Renal cortical epithelial cell (primary cell): Measurements from ENCODE around the gene NPS. TPM values are rescaled to one million over a fixed set of nuclear protein-coding genes. Genes with fewer than 3 reads are reported as not detected.

Experiments used
- DNase-seq: peaks from one replicate; pipeline ENCODE4 v3.0.0-alpha.2; 2011; ENCODE audit warnings: low read depth
- total RNA-seq: library from RNA; depleted of rRNA; stranded (reverse); fragments of >200 nt; gene quantifications from 2 replicates; pipeline ENCODE4 v1.2.3, GENCODE V29; 2014

NPS gene, protein sequence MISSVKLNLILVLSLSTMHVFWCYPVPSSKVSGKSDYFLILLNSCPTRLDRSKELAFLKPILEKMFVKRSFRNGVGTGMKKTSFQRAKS
- not detected in 2 replicates for total RNA-seq

DNA sequence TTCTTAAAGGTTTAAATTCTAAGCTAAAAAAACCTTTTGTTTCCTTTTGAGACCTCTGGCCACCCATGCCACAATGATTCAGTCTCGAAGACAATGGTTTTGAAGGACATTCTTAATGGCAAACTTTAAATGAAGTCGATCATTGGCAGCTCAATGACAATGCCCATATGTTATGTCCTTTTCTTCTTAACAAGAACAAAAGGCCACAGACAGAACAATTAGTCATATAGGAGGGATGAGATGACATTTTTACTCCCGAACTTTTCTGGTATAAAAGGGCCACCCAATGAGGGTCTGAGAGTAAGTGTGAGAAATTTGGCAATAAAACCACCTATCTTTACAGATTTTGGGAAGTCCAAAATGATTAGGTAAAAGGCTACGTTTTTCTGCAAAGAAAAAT lies at the start of gene NPS:
Gene NPS (plus strand): TSS at position 301 of the 400 bp plus-strand sequence. CDS start 60 bp downstream, at position 361.
- no peak for DNase-seq

DNA sequence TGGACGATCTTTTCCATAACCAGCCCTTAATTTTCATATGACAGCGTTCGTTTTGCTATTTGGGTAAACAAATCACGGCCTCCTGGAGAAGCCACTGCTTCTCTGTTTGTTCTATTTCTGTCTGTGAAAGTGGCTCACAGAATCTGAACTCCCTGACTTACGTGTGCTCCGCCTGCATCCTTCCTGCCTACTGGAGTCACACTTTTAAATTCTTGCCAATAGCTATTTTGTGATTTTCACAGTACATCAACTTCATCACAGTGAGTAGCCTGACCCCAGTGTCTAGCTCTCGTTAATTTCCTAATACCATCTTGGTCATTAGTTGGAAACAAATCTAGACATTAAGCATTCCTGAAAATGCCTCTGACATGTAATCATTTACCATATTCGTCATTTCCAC lies 49.0 kb upstream of the NPS start:
- DNase-seq: peak; percentile 15

DNA sequence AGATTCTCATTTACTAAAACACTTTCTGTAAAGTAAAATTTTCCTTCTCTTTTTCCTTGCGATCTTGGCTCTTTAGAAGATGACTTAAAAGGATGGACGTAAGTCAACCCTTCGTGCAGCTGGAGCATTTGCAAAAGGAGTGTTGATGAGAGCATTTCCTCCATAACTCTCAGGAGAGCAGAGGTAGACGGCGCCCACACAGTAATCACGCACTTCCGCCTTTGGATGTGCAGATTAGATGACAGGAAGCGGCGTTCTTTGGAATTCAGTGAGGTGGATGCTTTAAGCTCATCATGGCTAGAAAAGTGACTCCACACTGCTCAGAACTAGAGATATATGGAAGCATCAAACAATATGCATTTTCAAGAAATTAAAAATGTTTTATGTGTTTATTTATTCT lies 43.0 kb upstream of the NPS start:
- no peak for DNase-seq

DNA sequence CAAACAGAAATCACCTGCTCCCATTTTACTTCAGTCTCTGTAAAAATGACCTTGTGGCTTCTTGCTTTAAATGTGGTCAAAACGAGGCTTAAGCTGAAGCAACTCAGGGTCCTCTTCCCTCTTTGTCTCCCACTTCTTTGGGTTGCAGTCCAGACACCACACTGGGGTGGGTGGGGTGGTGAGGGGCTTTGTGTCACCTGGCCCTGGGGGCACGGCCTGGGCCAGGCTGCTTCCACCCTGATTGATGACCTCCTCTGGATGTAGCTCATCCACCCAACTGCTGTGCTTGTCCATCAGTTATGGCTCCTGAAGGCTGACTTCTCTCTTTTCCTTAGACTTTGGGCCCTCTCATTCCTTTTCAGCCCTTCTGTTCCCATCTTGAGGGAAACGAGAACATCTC lies 26.8 kb upstream of the NPS start:
- DNase-seq: no peak

DNA sequence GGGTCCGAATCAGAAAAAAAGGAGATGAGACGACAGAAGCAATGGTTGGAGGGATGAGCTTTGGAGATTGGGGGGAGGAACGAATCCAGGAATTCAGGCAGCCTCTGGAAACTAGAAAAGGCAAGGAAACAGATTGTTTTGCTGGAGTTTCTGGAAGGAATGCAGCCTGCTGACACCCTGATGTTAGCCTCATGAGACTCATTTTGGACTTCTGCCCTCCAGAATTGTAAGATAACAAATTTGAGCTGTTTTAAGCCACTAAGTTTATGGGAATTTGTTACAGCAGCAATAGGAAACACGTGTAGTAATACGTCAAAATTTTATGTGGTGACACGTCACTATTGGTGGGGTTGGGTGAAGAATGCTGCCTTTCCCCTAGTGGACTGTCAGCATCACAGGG lies 25.6 kb upstream of the NPS start:
- no peak for DNase-seq

DNA sequence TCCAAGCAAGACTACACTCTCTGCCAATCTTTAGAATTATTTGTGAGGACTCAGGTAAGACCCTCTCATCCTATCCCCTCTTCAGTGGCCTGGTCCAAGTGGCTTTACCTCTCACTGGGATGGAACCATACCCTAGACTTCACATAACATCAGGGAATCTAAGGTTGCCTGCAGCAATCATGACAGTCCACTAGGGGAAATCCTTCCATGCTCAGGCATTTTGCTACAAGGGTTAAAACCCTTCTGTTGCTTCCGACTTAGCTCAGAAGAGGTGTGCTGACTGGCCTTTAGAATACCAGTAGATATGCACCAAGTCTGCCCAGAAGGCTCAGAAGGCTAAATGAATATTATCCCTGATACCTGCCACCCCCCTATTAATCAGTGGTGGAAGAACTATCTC lies 24.9 kb upstream of the NPS start:
- no peak for DNase-seq

DNA sequence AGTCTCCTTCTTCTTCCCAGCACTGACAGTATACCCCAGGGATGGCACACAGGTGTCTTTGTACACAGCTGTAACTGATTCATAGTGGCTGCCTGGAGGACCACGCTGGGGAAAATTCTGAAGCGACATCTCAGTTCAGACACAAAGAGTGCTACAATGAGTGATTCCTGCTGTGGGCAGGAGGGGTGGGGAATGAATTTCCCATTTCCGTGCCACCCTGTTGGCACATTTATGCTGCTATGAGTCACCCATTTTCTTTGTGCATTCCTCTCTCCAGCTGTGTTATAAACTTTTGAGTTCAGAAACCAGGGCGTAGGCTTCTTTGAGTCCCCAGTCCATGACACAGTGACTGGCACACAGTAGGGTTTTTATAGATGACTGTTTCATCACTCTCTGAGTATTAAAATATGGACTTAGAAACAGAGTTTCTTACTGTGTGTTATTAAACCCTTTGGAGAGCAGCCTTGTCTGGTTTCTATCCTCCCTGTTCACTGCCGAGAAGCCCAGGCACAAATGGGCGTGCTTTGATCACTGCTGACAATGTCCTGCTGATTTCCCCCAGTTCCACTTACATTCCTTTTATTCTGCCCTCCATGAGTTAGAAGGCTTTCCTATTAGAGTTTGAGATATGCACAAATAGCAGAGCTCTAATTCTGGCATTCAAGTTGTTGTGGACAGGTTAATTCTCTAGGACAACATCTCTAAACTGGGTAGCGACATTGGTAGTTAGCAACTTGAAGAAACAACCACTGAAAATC lies 24.0 kb upstream of the NPS start:
- peak; percentile 74 for DNase-seq

DNA sequence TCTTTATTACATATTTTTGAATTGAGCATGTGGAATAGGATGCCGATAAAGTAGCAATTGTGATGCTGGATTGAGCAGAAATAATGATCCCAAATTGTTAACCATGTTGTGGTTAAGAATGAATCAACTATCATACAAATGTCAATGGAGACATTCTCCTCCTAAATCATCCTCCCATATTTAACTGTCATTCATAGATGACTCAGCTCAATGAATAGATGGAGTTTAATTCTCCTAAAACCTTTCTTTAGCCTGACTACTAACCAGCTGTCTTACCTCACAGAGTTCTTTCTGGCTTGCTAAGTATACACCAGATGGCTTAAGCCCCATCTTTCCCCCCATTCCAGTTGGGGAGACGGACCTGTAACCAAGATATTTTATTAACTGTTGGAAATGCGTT lies 23.4 kb upstream of the NPS start:
- no peak for DNase-seq

DNA sequence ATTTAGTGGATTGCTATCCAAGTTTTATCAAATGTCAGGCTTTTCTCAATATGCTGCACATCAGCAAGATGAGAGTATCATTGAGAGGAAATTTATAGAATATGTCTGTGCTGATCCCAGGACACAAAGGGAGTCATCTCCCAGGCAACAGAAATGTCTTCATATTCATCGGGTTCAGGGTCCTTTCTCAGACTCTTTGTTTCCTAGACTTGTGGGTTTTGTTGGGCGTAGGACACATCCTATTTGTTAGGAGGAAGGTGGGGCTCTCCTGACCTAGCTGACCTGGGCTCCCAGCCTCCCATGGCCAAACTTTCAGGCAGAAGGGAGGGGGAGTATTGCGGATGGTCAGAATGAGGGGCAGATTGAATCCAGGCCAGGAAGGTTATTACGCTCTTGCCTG lies 22.9 kb upstream of the NPS start:
- no peak for DNase-seq

DNA sequence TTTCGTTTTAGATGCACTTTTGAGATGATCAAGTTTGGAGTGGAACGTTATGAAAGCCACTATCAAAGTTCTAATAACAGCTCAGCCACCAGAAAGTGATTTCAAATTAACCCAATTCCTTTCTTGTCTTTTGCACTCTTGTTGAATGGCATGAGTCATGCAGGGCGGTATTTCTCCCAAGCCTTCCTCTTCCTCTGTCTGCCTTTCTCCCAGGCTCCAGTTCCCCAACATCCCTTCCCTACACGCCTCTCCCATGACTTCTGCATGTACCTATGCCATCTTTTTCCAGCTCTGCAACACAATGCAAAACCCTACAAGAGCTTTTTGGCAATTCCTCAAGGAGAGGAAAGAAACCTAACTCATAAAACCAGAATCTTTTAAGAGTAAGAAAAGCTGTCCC lies 21.8 kb upstream of the NPS start:
- DNase-seq: no peak

DNA sequence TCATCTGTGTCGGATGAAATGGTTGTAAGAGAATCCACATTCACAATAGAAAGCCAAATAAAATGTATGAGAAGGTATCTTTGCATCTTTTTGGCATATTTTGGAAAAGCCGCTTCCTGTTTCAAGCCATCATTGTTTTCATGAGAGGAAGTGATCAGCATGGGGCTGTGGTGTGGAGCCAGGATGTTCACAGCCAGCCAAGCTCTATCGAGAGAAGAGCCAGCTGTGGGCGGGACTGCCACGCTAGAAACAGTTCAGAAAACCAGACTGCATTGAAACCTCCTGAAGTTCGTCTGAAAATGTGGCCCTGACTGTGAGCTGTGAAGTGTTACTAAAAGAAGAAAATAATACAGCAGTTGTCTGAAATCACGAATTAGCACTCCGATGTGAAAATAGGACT lies 21.2 kb upstream of the NPS start:
- no peak for DNase-seq

DNA sequence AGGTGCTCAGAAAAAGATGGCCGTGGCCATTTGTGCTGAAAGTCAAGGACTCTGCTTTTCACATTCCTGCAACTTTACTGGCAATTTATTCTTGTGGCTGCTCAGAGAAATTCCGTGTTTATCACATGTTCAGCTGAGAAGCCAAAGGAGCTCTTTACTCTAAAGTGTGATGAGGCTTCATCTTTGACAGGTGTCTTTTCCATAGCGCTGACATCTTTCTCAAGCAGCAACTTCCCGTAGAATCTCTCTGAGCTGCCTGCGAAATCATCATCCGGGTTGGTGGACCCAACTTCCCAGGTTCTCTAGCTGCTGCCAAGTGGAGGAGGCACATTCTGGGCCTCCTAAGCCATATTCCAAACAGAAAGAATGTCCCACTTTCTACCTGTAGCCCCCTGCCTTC lies 16.9 kb upstream of the NPS start:
- no peak for DNase-seq

DNA sequence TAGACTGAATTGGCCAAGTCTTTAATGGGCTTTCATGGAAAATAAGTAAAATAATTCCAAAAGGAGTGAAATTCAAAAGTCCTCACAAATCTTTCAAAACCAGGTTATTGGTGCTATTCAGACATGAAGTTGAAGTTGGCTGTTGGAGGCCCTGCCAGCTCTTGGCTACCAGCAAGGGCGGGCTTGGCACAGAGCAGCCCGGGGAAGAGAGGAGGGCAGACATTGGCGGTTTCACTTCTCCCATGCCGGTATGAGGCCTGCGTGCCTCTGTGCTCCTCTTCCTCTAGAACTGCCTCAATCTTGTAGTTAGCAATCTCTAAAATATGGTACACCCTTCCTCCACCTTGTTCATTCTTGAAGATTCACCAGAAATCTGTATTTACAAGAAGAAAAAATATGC lies 16.4 kb upstream of the NPS start:
- no peak for DNase-seq

DNA sequence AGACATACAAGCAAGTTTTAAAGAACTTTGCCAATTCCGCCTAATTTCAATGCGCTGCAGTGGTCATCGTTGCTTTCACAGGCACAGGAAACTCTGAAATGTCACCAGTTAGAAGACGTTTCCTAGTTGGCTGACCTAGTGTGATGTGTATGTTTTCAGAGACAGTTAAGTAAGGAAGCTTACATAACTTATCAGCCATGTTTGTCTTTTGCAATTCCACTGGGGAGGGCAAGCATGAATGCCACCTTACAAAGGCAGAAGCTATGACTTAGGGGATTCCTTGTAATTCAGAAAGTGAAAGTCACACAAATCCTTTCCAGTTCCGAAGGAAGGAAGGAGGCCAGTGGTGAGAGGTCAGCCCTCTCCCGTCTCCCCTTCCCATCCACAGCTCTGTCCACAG lies 15.0 kb upstream of the NPS start:
- no peak for DNase-seq

DNA sequence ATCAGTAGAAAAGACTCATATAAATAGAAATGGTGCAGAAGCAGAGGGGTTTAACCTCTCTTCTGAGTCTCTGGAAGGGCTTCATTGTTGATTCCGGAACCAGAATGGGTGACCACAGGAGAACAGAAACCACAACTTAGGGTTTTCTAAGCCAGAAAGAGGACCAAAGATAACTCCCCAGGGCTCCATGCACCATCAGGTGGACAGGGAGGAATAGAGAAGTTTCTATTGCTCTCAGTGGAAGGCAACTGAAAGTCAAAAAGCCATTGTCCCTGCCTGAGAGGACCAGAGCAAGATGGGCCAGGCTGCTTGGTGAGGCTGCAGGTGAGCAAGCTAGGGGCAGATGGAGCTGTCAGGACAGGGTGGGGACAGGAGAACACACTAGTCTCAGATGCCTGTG lies 14.6 kb upstream of the NPS start:
- DNase-seq: no peak

DNA sequence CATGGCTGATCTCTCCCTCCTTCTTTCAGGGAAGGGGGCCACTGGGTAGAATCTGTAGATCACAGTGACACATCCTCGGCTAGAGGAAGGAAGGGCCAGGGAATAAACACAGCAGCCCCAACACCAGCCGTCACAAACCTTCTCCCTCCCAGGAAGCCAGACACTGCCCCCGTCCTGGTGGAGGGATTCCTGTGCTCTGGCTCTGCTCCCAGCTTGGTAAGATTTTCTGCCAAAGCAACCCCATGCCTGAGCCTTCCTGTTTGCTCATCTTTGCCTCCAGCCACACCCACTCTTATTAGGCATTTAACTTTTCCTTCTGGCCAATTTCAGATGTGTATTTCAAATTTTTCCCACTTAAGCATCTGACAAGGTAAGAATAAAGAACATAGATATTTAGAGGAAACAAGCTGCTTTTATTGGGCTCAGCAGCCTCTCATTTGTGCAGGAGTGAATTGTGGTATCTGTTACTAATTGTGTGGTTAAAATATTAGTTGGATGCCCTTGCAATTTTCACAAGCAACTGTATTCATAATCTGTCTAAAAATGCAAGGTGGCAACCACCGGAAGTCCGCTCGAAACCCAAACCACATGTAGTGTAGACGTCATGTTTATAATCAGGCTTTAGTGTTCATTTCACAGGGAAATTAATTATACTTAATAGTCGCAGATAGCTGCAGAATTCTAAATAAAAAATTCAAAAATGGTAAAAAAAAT lies 13.2 kb upstream of the NPS start:
- no peak for DNase-seq

DNA sequence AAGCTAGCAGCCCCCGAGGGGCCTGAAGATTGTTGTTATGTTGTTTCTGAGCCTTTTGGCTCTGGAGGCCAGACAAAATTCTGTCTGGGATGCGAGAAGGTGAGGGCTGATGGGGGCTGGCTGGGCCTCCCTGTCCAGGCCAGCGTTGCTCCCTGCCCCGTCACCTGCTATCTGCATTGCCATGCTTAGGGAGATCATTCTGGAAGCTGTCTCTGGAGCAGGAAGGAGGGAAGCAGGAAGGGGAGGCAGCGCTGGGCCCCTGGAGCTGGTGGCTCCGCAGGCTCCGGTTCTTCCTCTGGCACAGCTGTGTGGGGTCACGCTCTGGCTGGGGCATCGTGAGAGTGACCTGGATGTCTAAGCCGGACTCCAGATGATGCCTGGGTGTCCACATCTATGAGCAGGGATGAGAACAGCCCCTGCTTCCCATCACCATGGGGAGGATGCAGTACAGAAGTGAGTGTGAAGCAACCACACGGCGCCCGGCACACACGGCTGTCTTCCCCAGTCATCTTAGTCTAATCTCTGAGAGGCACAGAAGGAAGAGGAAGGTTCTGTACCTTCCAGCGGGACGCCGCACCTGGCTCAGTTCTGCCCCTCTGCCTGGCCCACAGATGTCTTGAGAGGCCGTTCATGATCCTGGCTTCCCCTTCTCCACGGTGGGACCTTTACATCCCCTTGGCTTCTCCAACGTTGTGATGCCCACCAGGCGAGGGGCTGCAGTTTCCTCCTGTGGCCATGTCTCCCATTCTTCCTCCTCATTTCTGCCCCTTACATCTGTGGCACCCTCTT lies 11.9 kb upstream of the NPS start:
- DNase-seq: no peak

DNA sequence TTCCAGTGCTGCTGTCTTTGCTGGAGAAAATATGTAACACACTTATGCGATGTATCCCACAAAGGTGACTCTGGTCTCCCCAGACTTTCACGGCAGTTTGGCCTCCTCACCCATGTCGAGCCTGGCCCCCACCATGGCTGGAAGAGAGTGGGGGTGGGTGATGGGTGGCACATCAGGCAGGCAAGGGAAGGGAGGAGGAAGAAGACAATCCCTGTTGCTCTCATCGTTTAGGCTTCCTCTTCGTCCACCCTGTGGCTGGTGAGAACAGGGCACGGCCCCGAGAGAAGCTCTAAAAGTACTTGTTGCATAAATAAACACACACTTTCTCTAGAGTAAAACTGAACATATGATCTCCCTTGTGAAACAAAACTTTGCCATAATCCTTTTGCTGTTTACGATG lies 11.2 kb upstream of the NPS start:
- DNase-seq: no peak

DNA sequence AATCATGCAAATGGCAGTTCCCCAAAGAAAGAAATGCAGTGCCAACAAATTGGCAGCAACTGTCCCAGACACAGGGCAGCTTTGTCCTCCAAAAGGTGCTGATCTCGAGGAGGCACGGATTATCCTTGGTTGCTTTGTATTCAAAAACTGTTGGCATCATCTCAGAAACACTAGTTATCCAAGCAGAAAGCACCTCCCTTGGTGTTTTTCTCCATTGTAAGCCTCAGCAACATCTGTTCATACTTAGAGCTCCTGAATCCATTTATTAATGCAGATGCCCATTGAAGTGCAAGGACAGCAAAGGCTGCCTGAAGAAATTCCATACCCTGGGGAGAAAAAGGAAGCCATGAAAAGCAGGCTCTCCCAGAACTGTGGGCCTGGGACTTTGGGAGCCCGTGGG lies 1.1 kb upstream of the NPS start:
- DNase-seq: no peak

DNA sequence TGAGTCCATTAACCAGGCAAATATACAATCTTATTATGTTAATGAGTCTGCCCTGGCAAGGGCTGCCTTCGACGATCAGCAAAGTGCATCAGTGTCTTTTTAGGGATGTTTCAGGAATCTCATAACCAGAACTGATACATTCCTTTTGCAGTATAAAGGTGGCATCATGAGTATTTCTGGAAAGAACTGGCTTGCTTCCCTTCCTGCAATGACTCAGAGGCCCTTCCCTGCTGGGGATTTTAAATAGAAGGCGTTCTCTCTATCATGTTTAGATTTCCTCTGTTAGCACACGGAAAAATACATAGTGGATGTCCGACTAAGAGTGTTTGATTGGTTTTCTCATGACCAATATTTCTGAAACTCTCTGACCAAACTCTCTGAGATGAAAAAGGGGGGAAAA lies 1.8 kb downstream of the NPS start:
- peak; percentile 7 for DNase-seq

DNA sequence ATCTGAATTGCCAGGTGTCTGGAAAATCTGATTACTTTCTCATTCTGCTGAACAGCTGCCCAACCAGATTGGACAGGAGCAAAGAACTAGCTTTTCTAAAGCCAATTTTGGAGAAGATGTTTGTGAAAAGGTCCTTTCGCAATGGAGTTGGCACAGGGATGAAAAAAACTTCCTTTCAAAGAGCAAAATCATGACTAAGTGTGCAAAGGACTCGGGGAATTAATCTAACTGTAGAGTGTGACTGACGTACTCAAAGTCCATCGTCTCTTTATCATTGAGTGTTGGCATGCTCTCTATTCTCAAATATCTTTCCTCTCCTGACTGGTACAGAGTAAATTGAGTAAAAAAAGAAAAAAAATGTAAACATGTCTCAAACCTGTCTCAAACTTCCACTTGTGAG lies 3.3 kb downstream of the NPS start:
- no peak for DNase-seq

DNA sequence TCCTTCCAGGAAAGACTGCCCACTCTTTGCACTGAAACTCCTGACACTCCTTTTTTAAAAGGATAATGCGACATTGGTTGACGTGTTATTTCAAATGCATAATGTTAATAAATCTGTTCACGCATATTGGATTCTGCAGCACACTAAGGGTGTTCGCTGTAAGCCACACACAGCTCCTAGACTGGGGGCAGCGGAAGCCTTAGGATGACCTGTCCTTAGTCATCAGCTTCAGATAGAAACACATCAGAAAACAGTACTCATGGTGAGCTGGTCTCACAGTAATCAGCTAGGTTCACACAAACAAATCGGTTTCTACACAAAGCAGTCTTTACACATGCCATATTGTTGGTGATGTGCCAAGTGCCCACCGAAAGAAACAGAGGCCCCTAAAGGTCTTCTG lies 4.3 kb downstream of the NPS start:
- no peak for DNase-seq

DNA sequence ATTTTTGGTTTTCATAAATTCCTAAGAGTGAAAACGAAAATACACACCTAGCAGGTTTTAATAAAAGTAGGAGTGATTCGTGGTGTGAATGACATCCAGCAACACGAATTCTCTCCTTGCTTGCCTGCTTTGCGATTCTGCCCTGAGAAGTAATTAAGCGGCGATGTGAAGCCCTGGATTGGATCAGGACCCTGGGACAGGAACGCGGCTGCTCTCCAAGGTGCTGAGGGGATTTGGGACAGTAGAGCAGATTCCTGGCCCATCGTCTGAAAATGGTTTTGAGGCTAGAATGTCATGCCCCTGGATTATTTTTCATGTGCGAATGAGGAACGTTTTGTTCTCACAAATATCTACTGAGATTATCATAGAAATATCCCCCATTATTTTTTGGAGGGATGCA lies 7.8 kb downstream of the NPS start:
- peak; percentile 13 for DNase-seq
